GM21529 (cell line): ENCODE measurements around the gene LRAT.
"Not testable (repeated sequence)": the region's sequence is repeated elsewhere in the genome, so short reads cannot be mapped to it uniquely, and the experiment has no call there.

Experiments
- ATAC-seq: cut with Tn5 transposase; IDR thresholded peaks from one replicate; pipeline ENCODE4 v1.9.1; 2021; ENCODE audit not compliant: unreplicated experiment

Gene LRAT

DNA sequence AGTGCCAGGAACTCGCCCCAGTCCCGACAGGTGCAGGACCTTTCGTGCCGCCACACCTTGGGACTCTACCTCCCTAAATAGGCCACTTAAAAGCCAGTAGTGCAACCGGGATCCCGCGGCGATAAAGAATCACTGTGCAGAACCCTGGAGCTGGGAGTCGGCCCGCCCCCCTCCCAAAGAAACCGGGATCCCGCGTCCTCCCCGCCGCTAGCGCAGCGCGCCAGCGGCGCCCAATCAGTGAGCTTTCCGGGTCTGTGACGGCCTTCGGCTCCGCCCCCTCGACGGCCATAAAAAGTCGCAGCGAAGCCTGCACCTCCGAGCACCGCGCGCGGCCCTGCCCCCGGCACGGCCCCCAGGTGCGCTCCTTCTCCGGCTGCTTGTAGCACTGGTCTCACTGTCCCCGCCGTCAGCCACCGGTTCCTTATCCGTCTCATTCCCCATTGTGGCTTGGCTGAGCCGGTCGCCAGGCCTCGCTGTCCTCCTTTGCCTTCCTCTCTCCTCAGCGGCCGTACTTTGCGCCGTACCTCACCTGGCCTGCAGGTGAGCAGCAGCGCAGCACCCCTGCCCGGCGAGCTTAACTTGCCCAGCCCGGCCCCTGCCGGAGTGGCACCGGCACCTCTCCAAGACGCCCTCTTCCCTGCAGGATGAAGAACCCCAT lies at the start of gene LRAT:
Gene LRAT (plus strand): TSS at position 318 of the 658 bp plus-strand sequence. CDS start 327 bp downstream, at position 645.
- no peak for ATAC-seq

DNA sequence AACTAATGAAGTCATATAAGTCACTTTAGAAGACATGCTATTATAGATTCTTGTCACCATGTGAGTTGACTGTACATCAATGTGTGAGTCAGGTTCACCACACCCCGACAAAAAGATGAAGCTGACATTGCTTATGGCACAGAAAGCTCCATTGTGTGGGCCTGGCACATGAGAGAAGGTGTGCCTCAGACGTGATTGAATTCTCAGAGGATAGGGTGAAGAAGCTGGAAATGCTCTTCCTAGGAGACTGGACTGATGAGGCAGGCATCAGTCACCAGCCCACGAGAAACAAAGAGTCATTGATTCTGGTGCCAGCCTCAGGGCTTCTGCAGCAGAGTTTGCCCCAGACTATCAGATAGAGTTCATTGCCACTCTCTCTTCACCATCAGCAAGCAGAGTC lies 35.9 kb upstream of the LRAT start:
- no peak for ATAC-seq

GRCh38 chr4:154709550-154709949 lies 34.2 kb upstream of the LRAT start:
- ATAC-seq = no peak

- ATAC-seq = no peak
These were observed 32.3 kb upstream of the LRAT start for GRCh38 chr4:154711522-154711921.

- no peak for ATAC-seq
These were observed 29.3 kb upstream of the LRAT start for GRCh38 chr4:154714339-154715040.

- ATAC-seq = no peak
These were observed 24.7 kb upstream of the LRAT start for GRCh38 chr4:154719087-154719486.

- ATAC-seq = peak; percentile 82
These were observed 23.7 kb upstream of the LRAT start for GRCh38 chr4:154720123-154720522.

DNA sequence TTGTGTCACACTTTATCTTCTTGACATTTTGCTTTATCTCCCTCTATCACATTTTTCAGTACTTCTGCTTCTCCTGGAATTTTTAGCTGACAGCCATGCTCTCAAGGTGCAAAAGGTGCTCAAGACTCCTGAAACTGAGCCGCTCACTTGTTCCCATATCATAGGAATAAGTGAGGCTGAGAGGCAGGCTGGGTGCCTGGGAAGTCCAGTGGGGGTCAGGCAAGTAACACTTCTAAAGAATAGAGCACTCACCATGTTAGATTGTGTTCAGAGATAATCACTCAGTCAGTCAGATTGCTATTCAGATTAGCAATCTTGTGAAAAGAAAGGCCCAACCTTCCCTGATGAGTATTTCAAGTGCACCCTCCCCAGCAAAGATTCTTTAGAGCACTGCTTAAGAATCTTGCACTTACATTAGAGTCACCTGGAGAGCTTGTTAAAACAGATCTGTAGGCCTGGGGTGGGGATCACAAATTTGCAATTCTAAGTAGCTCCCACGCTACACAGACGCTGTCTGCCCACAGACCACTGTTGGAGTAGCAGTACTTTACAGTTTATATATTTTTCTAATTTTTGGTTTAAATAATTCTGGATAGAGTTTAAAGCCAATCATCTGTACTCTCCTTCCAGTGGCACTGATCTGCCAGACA lies 23.1 kb upstream of the LRAT start:
- no peak for ATAC-seq

GRCh38 chr4:154722262-154722661 lies 21.5 kb upstream of the LRAT start:
- no peak for ATAC-seq

DNA sequence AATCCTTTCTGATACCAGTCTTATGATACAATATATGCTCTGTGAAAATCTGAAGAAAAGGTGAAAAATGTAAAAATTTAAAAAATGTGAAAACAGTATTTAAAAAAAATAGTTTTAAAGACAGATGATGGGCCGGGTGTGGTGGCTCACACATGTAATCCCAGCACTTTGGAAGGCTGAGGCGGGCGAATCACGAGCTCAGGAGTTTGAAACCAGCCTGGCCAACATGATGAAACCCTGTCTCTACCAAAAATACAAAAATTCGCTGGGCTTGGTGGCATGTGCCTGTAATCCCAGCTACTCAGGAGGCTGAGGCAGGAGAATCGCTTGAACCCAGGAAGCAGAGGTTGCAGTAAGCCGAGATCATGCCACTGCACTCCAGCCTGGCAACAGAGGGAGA lies 20.2 kb upstream of the LRAT start:
- not testable (repeated sequence) for ATAC-seq

DNA sequence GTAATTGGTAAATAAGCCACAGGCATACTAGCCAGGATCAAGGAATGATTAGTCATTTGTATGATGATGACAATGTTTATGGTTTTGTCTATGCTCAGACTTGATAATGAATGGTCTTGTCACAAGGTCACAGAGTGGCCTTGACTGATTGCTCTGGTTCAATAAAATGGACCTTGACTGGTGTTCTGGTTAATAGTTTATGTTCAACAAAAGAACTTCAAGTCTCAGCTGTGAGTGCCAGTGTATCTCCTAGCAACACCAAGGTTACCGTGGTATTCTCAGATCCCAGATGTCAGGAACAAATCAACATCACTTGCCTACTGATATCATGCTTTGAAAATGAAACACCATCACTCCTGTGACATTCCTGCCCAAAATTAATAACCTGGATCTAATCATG lies 16.3 kb upstream of the LRAT start:
- ATAC-seq = no peak

- no peak for ATAC-seq
These were observed 12.0 kb upstream of the LRAT start for GRCh38 chr4:154731756-154732155.

DNA sequence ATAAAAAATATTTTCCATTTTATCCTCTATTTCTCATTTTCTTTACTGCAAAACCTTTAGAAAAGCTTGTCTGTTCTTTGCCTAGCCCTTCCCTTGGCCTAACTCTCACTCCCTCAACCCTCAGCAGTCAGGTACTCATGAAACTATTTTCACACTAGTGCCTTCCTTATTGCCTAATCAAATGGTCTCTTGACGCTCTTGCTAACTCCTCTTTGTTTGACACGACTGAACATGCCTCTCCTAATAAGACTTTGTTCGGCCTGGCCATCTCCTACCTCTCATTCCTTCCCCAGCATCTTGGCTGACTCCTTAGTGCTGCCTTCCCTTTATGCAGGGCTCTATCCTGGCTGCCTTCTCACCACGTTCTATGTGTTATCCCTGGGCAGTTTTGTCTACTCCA lies 11.1 kb upstream of the LRAT start:
- ATAC-seq = no peak

GRCh38 chr4:154736770-154737169 lies 7.0 kb upstream of the LRAT start:
- ATAC-seq = no peak

- ATAC-seq = no peak
These were observed 5.4 kb upstream of the LRAT start for GRCh38 chr4:154738426-154738825.

- ATAC-seq = no peak
These were observed 4.7 kb upstream of the LRAT start for GRCh38 chr4:154739111-154739510.

- ATAC-seq = no peak
These were observed 3.3 kb upstream of the LRAT start for GRCh38 chr4:154740462-154740861.

GRCh38 chr4:154741131-154741665 lies 2.6 kb upstream of the LRAT start:
- no peak for ATAC-seq

- no peak for ATAC-seq
These were observed 1.6 kb upstream of the LRAT start for GRCh38 chr4:154741922-154742850.

- no peak for ATAC-seq
These were observed 634 bp downstream of the LRAT start for GRCh38 chr4:154744341-154744926.
